K562 (cell line): ENCODE measurements around the gene COL15A1. TPM values are rescaled to one million over a fixed set of nuclear protein-coding genes. Genes with fewer than 3 reads are reported as not detected.

ENCODE experiments used
- ATAC-seq: fragments of 200-7000 bp; cut with Tn5 transposase; 3 replicates; pipeline ENCODE4 v1.9.1; 2020; ENCODE audit warnings: moderate library complexity
- BruUV-seq: library from RNA; stranded (reverse); fragments of 400-500 nt; replicated peaks from 2 replicates; lab custom pipeline; 2021; lab: Mats Ljungman, UMichigan
- CTCF ChIA-PET: fragments of 300-600 bp; formaldehyde crosslinking; extraction: SDS; loops from one replicate; lab custom pipeline; 2021; ENCODE audit warnings: low intra/inter-chr PET ratio; lab: Yijun Ruan, JAX
- POLR2A ChIA-PET: fragments of 300-600, 350-650 bp; sonication (Branson Sonifier 250); formaldehyde crosslinking; extraction: SDS; loops from one replicate; lab custom pipeline; 2021; ENCODE audit warnings: antibody characterized with exemption, inconsistent platforms; lab: Yijun Ruan, JAX
- DNase-seq, 4 experiments: peaks; one replicate each; pipeline versions ENCODE4 v3.0.0 to v3.0.0-alpha.2; 2011 to 2018; ENCODE audit warnings: low spot score in 3 of 4, mixed read lengths in 3 of 4; ENCODE audit errors: extremely low read depth in 1 of 4
- FAIRE-seq: peaks from 2 replicates; lab custom pipeline; 2011; peaks lifted over from hg19 to GRCh38; lab: Jason Lieb, UNC
- H2AFZ ChIP-seq: 2 replicates; pipeline ENCODE4 v1.6.0; 2011; ENCODE audit warnings: low read depth, low read length, control low read depth, inconsistent platforms
- H3K27ac ChIP-seq: fragments of 200-600 bp; 3 replicates; pipeline ENCODE4 v1.8.0; 2011; ENCODE audit warnings: low read depth, mild to moderate bottlenecking, control low read depth, inconsistent platforms, low read length, moderate library complexity, mixed read lengths; ENCODE audit errors: extremely low read depth
- H3K27me3 ChIP-seq, 2 experiments: fragments of 300-600 bp in 1 of 2; 2 replicates in 1 of 2; 3 replicates in 1 of 2; pipeline versions ENCODE4 v1.6.0 to v1.8.0; 2011; ENCODE audit warnings: inconsistent platforms in 2 of 2, low read length in 2 of 2, mild to moderate bottlenecking in 1 of 2, mixed read lengths in 1 of 2, moderate library complexity in 1 of 2; ENCODE audit not compliant: control insufficient read depth in 2 of 2, insufficient read depth in 2 of 2
- H3K36me3 ChIP-seq: fragments of 300-600 bp; 3 replicates; pipeline ENCODE4 v1.8.0; 2011; ENCODE audit warnings: mild to moderate bottlenecking, low read length, inconsistent platforms; ENCODE audit not compliant: control insufficient read depth, insufficient read depth
- H3K4me1 ChIP-seq, 2 experiments: fragments of 200-600 bp in 1 of 2; replicated peaks in 1 of 2; 2 replicates in 1 of 2; 3 replicates in 1 of 2; pipeline versions ENCODE4 v1.5.1 to v1.8.0; 2011; ENCODE audit warnings: inconsistent platforms in 2 of 2, low read length in 2 of 2, mild to moderate bottlenecking in 1 of 2, mixed read lengths in 1 of 2, moderate library complexity in 1 of 2; ENCODE audit not compliant: control insufficient read depth in 2 of 2, insufficient read depth in 2 of 2
- H3K4me2 ChIP-seq: 2 replicates; pipeline ENCODE4 v1.6.1; 2011; ENCODE audit warnings: low read length, control low read depth, inconsistent platforms, mixed read lengths; ENCODE audit not compliant: insufficient read depth
- H3K4me3 ChIP-seq: fragments of 200-600 bp; sonication (generic), shearing (Covaris generic); 2 replicates; pipeline ENCODE4 v1.5.1; 2016; ENCODE audit warnings: control low read depth, inconsistent platforms
- H3K79me2 ChIP-seq: fragments of 200-600 bp; 3 replicates; pipeline ENCODE4 v1.8.0; 2011; ENCODE audit warnings: low read length, inconsistent platforms; ENCODE audit not compliant: control insufficient read depth, insufficient read depth
- H3K9ac ChIP-seq, 2 experiments: 2 replicates each; pipeline versions ENCODE4 v1.6.0 to v1.6.1; 2011; ENCODE audit warnings: low read depth in 2 of 2, low read length in 2 of 2, control low read depth in 1 of 2, inconsistent platforms in 1 of 2, mild to moderate bottlenecking in 1 of 2, mixed read lengths in 1 of 2; ENCODE audit not compliant: insufficient read depth in 1 of 2
- H3K9me1 ChIP-seq: one replicate; pipeline ENCODE4 v1.6.0; 2011; ENCODE audit warnings: inconsistent platforms, mild to moderate bottlenecking, low read length, moderate library complexity; ENCODE audit not compliant: control insufficient read depth, insufficient read depth
- H3K9me3 ChIP-seq: replicated peaks from 2 replicates; pipeline ENCODE4 v1.5.1; 2011; ENCODE audit warnings: low read depth, low read length, inconsistent platforms; ENCODE audit not compliant: control insufficient read depth, insufficient read depth
- H4K20me1 ChIP-seq: replicated peaks from 2 replicates; pipeline ENCODE4 v1.6.1; 2011; ENCODE audit warnings: low read length, inconsistent platforms, mixed read lengths; ENCODE audit not compliant: control insufficient read depth, insufficient read depth
- BCL6 ChIP-seq: fragments of 250-450 bp; sonication (Bioruptor Pico); IDR thresholded peaks from 2 replicates; pipeline ENCODE4 v1.4.0; 2020
- CC2D1A ChIP-seq: fragments of 450-650 bp; IDR thresholded peaks from 2 replicates; pipeline ENCODE4 v1.6.1; 2017; ENCODE audit warnings: mild to moderate bottlenecking
- CTBP1 ChIP-seq: fragments of 450-650 bp; IDR thresholded peaks from 2 replicates; pipeline ENCODE4 v1.6.1; 2016; ENCODE audit warnings: borderline replicate concordance
- HDAC2 ChIP-seq: fragments of 450-650 bp; IDR thresholded peaks from 2 replicates; pipeline ENCODE4 v1.6.1; 2016; ENCODE audit warnings: mild to moderate bottlenecking
- L3MBTL2 ChIP-seq: fragments of 450-650 bp; IDR thresholded peaks from 2 replicates; pipeline ENCODE4 v1.6.1; 2016; ENCODE audit warnings: mild to moderate bottlenecking, moderate library complexity
- MEF2A ChIP-seq: IDR thresholded peaks from 2 replicates; pipeline ENCODE4 v1.6.1; 2011; ENCODE audit warnings: low read depth, mild to moderate bottlenecking, low read length, moderate library complexity; ENCODE audit not compliant: control insufficient read depth
- MTF1 ChIP-seq: fragments of 250-450 bp; sonication (Bioruptor Pico); IDR thresholded peaks from 2 replicates; pipeline ENCODE4 v1.9.0; 2021; ENCODE audit warnings: moderate library complexity, mild to moderate bottlenecking, inconsistent platforms, borderline replicate concordance
- RBM34 ChIP-seq: fragments of 200-400 bp; formaldehyde crosslinking; IDR thresholded peaks from 2 replicates; pipeline ENCODE4 v1.6.1; 2018; ENCODE audit warnings: low read length, borderline replicate concordance; ENCODE audit not compliant: insufficient read depth
- TSC22D4 ChIP-seq: fragments of 450-650 bp; IDR thresholded peaks from 2 replicates; pipeline ENCODE4 v1.6.1; 2016; ENCODE audit warnings: missing genetic modification characterization, missing biosample characterization, control low read depth
- YBX1 ChIP-seq: fragments of 450-650 bp; IDR thresholded peaks from 2 replicates; pipeline ENCODE4 v1.7.1; 2016; ENCODE audit warnings: mild to moderate bottlenecking
- ZNF407 ChIP-seq: fragments of 450-650 bp; IDR thresholded peaks from 2 replicates; pipeline ENCODE4 v1.6.1; 2016; ENCODE audit warnings: low read depth
- ZNF518B ChIP-seq: fragments of 250-450 bp; sonication (Bioruptor Pico); IDR thresholded peaks from 2 replicates; pipeline ENCODE4 v1.5.0; 2021; ENCODE audit warnings: mild to moderate bottlenecking, moderate library complexity
- ZSCAN32 ChIP-seq: fragments of 450-650 bp; formaldehyde crosslinking; IDR thresholded peaks from 2 replicates; pipeline ENCODE4 v1.4.0; 2020; ENCODE audit warnings: mild to moderate bottlenecking, moderate library complexity
- WGBS: fragments of 100-300 bp; shearing (Covaris generic); methylation state at CpG from one replicate; pipeline ENCODE4 v1.1.6; 2016; ENCODE audit warnings: low coverage, mixed read lengths; ENCODE audit not compliant: insufficient coverage; ENCODE audit errors: missing lambda C conversion rate; 5-methylcytosine and 5-hydroxymethylcytosine counted together
- in situ Hi-C: fragments of 300-500 bp; cut with MboI; formaldehyde crosslinking; loops from 4 replicates; pipeline ENCODE4 v1.15.0; 2018; ENCODE audit warnings: inconsistent platforms, mixed read lengths
- intact Hi-C: fragments of 100-400 bp; cut with micrococcal nuclease; formaldehyde crosslinking; loops from 2 replicates; pipeline ENCODE4 v1.14.2; 2022
- polyA plus RNA-seq, 8 experiments: library from polyadenylated mRNA; depleted of rRNA in 4 of 8; stranded (reverse) in 5 of 8; unstranded in 3 of 8; fragments of >200 nt; fragmentation: Nextera tagmentation in 2 of 8; fragmentation: Illumina TruSeq in 1 of 8; extraction: Ambion mirVana in 2 of 8; extraction: Trizol in 1 of 8; gene quantifications; 2 replicates each; pipeline versions ENCODE4 v1.2.1 to v1.2.3, GENCODE V29; 2011 to 2014; ENCODE audit warnings: inconsistent platforms in 1 of 8, missing spikeins in 1 of 8
- total RNA-seq, 7 experiments: library from RNA; depleted of rRNA in 6 of 7; stranded (reverse); fragments of >200 nt in 6 of 7; fragmentation: Illumina TruSeq in 2 of 7; extraction: Trizol in 2 of 7; gene quantifications; 2 replicates each; pipeline versions ENCODE4 v1.2.1 to v1.2.3, GENCODE V29; 2011 to 2021; ENCODE audit warnings: low replicate concordance in 1 of 7

Gene COL15A1
- total and polyA plus RNA-seq, 9 of the 15 experiments (the other 6 are each of a cell fraction or from before 2014, with no cell fraction given): 0.46 to 5.1 (median 2.6) TPM

- FAIRE-seq (no peak), DNase-seq (no peak), ATAC-seq (peak; percentile 10)
- POLR2A ChIA-PET: interaction anchor here (1.4 kb wide), 1 partner anchor 8 kb away, joined by 3 read pairs; no protein-coding TSS in a partner anchor
- in situ Hi-C loops (no loop called here), intact Hi-C loops (loop anchor here (2.0 to 5.0 kb wide), 3 partner anchors 44 to 738 kb away; partner anchors contain the start of gene GALNT12)
- H3K9me1 ChIP-seq: no peaks in the 10 kb centered on the region
- H3K9me3 ChIP-seq: no peaks in the 10 kb centered on the region
- peak overlapping the region; percentile 42 for H2AFZ ChIP-seq
- no peaks in the 10 kb centered on the region for H3K36me3 ChIP-seq
- no peak overlapping the region for H3K4me3 ChIP-seq
- 39% methylated on average over 4 of the region's 4 CpGs for WGBS
- H3K4me2 ChIP-seq: no peak overlapping the region; the same call in 1 of the 2 replicates
- H3K27me3 ChIP-seq: no peaks in the 10 kb centered on the region
- peaks cover 7 to 39% of the 10 kb centered on the region in 2 experiments for H3K4me1 ChIP-seq
- no peak overlapping the region for H3K27ac ChIP-seq
- CTCF ChIA-PET: no interaction called here
- no peaks in the 10 kb centered on the region for H3K79me2 ChIP-seq
- H4K20me1 ChIP-seq: no peaks in the 10 kb centered on the region
- no peak overlapping the region; a peak in 1 of 4 replicates for H3K9ac ChIP-seq
- BruUV-seq: no TSS peak
- TF ChIP-seq MTF1 (CRISPR knock-in tag): no peak
- TF ChIP-seq ZNF407: no peak
- TF ChIP-seq CC2D1A: no peak
- TF ChIP-seq YBX1: no peak
- TF ChIP-seq TSC22D4 (tag): no peak
- TF ChIP-seq CTBP1: 0 out of 2 replicates have a peak, but pooled peaks have one; percentile 20
- TF ChIP-seq ZSCAN32 (CRISPR knock-in tag): 0 out of 2 replicates have a peak, but pooled peaks have one; percentile 36
- no peak for TF ChIP-seq BCL6
- TF ChIP-seq RBM34: no peak
- no peak for TF ChIP-seq ZNF518B (CRISPR knock-in tag)
- TF ChIP-seq HDAC2: no peak
- TF ChIP-seq MEF2A: no peak
- TF ChIP-seq L3MBTL2: 0 out of 2 replicates have a peak, but pooled peaks have one; percentile 34
Measured at GRCh38 chr9:98905015-98905414, 38.7 kb upstream of the COL15A1 start.
